Bronchial epithelial cell (primary cell): ENCODE results near the gene TSPEAR. TPM values are rescaled to one million over a fixed set of nuclear protein-coding genes. Genes with fewer than 3 reads are reported as not detected.

ENCODE experiments used
- DNase-seq: peaks from one replicate; pipeline ENCODE4 v3.0.0-alpha.2; 2010; ENCODE audit warnings: low read depth
- FAIRE-seq: peaks from 2 replicates; lab custom pipeline; 2011; peaks lifted over from hg19 to GRCh38; lab: Jason Lieb, UNC
- H3K27me3 ChIP-seq: 2 replicates; pipeline ENCODE4 v1.5.1; 2011; ENCODE audit warnings: low read length; ENCODE audit not compliant: control insufficient read depth, insufficient read depth
- H3K36me3 ChIP-seq: 2 replicates; pipeline ENCODE4 v1.5.1; 2011; ENCODE audit warnings: low read length; ENCODE audit not compliant: control insufficient read depth, insufficient read depth
- H3K4me3 ChIP-seq: 2 replicates; pipeline ENCODE4 v1.5.1; 2011; ENCODE audit warnings: mild to moderate bottlenecking, low read depth, low read length, control low read depth
- total RNA-seq: library from RNA; depleted of rRNA; stranded (reverse); fragments of >200 nt; gene quantifications from 2 replicates; pipeline ENCODE4 v1.2.1, GENCODE V29; 2014
- TF ChIP-seq, protein P1 (sequence below): IDR thresholded peaks from 2 replicates; pipeline ENCODE4 v1.5.1; 2011; ENCODE audit warnings: mild to moderate bottlenecking, moderate library complexity, low read length, control low read depth, inconsistent platforms; ENCODE audit not compliant: insufficient read depth, severe bottlenecking

The TSPEAR gene
- total RNA-seq, 1 donor from 2014 or later = not detected

DNA sequence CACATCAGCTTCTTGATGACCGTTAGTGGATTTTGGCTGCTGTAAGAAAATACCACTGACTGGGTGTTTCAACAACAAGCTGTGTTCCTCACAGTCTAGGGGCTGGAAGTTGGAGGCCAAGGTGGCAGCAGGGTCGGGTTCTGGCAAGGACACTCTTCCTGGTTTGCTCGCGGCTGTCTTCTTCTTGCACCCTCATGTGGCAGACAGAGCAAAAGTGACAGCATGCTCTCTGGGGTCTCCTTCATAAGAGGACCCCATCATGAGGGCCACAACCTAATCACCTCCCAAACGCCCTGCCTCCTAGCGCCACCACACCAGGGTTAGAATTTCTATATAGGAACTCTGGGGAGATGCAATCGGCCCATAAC lies 18.6 kb upstream of the TSPEAR start:
- FAIRE-seq (no peak), DNase-seq (no peak)
- no peaks in the 10 kb centered on the region for H3K27me3 ChIP-seq
- TF ChIP-seq, protein P1, sequence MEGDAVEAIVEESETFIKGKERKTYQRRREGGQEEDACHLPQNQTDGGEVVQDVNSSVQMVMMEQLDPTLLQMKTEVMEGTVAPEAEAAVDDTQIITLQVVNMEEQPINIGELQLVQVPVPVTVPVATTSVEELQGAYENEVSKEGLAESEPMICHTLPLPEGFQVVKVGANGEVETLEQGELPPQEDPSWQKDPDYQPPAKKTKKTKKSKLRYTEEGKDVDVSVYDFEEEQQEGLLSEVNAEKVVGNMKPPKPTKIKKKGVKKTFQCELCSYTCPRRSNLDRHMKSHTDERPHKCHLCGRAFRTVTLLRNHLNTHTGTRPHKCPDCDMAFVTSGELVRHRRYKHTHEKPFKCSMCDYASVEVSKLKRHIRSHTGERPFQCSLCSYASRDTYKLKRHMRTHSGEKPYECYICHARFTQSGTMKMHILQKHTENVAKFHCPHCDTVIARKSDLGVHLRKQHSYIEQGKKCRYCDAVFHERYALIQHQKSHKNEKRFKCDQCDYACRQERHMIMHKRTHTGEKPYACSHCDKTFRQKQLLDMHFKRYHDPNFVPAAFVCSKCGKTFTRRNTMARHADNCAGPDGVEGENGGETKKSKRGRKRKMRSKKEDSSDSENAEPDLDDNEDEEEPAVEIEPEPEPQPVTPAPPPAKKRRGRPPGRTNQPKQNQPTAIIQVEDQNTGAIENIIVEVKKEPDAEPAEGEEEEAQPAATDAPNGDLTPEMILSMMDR = no peak
- no peak overlapping the region for H3K4me3 ChIP-seq
- no peaks in the 10 kb centered on the region for H3K36me3 ChIP-seq

DNA sequence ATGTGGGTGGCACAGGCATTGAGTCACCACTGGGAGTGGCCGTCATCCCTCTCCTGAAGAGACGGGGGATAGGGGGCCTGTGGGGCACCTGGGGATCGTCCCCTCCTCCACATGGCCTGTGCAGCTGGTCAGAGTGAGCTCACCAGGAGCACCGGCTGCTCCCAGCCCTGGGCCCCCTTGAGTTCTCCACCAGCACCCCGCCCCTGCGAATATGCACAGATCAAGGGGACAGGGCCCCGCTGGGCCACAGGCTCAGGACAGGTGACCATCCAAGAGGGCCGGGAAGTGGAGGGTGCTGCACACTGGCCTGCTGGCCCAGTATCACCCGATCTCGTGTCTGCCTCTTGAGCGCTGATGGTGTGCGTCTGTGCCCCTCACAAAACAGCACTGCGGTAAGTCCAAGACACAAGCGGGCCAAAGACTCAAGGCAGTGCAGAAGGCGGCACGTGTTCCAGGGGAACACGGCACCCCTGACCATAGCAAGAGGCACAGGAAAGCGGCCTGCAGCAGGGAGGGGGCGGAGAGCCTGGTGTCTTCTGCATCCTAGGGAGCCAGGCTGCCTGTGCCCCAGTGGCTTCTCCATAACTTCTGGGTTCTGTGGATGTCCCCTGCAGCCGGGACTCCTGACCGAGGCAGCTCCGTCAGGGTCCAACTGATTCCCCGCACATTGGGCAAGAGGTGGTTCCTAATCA lies 18.1 kb upstream of the TSPEAR start:
- Histone ChIP-seq H3K4me3 (no peak overlapping the region), H3K36me3 (no peaks in the 10 kb centered on the region), H3K27me3 (no peaks in the 10 kb centered on the region)
- TF ChIP-seq, protein P1 = no peak
- DNase-seq = no peak
- FAIRE-seq = no peak

DNA sequence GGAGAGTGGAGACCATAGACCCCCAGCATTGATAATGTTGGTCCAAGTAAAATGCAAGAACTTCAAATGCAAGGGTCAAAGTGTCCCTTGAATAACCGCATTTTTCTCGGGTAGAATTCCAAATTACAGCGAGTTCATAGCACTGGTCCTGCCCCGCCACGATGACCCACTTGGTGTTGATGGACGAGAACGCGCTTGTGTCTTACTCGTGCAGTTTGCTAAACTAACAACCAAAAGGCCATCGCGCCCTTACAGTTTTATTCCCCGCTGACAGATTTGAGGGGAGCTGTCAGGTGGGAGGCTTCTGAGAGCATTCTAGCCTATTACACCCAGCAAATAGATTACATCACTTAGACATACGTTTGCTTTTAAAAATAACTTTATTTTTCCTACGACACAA lies 17.3 kb upstream of the TSPEAR start:
- DNase-seq (no peak), FAIRE-seq (no peak)
- TF ChIP-seq, protein P1 = no peak
- no peaks in the 10 kb centered on the region for H3K36me3 ChIP-seq
- no peaks in the 10 kb centered on the region for H3K27me3 ChIP-seq
- H3K4me3 ChIP-seq = no peak overlapping the region

DNA sequence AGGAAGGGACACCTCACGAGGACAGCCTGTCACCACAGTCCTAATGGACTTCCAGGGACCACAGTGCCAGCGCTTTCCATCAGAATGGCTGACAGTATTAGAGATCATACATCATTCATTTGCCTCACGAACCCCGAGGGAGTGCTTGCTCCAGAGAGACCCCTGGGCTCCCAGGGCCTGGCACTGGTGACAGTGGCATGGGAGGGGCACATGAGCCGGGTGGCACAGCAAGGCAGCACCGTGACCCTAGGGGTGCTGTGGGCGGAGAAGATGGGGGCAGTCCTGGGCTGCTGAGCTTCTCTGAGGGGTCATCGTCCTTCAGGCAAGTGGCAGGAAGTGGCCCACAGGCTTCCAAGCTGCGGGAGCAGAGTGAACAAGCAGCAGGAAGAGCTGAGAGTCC lies 16.4 kb upstream of the TSPEAR start:
- H3K36me3 ChIP-seq = no peaks in the 10 kb centered on the region
- no peak for DNase-seq
- no peak for FAIRE-seq
- no peak overlapping the region for H3K4me3 ChIP-seq
- TF ChIP-seq, protein P1 = no peak
- no peaks in the 10 kb centered on the region for H3K27me3 ChIP-seq

DNA sequence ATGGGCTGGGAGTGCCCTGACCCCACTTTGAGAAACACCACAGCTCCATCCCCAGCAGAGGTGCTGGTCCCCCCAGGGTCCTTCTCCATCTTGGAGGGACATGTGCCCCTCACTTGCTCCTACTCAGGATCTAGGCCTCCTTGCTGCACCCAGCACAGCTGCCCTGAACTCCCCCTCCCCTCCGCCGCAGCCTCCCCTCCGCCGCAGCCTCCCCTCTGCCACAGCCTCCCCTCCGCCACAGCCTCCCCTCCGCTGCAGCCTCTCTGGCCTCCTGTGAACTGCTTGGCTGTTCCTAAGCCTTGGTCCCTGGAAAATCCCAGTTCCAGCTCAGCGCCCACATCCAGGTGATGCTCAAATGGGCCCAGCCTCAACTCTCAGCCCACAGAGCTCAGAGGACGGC lies 15.9 kb upstream of the TSPEAR start:
- Histone ChIP-seq H3K4me3 (no peak overlapping the region), H3K27me3 (no peaks in the 10 kb centered on the region), H3K36me3 (no peaks in the 10 kb centered on the region)
- FAIRE-seq (no peak), DNase-seq (no peak)
- TF ChIP-seq, protein P1 = no peak

DNA sequence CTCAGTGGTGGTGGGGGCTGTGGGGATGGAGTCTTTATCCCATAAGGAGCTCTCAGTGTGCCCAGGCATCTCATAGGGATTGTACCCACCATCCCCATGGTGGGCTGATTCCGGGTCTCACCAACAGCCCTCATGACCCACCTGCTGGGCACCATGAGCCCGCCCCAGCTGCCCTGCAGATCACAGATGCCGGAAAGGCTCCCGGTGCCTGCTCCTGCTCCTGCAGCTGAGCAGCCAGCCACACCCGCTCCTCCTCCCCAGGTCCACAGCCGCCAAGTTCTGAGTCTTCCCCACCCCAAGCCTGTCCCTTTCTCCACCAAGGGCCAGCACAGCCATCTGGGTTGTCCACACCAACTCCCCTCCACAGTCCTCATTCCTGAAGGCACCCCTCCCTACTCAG lies 15.5 kb upstream of the TSPEAR start:
- no peaks in the 10 kb centered on the region for H3K27me3 ChIP-seq
- TF ChIP-seq, protein P1 = no peak

More for the DNA sequence above, 15.5 kb upstream of the TSPEAR start:
- DNase-seq (no peak), FAIRE-seq (no peak)
- H3K36me3 ChIP-seq = no peaks in the 10 kb centered on the region
- no peak overlapping the region for H3K4me3 ChIP-seq
